Measurements from ENCODE around the gene MUC15.
"Not testable (repeated sequence)": the region's sequence is repeated elsewhere in the genome, so short reads cannot be mapped to it uniquely, and the experiment has no call there.

Gene MUC15

DNA sequence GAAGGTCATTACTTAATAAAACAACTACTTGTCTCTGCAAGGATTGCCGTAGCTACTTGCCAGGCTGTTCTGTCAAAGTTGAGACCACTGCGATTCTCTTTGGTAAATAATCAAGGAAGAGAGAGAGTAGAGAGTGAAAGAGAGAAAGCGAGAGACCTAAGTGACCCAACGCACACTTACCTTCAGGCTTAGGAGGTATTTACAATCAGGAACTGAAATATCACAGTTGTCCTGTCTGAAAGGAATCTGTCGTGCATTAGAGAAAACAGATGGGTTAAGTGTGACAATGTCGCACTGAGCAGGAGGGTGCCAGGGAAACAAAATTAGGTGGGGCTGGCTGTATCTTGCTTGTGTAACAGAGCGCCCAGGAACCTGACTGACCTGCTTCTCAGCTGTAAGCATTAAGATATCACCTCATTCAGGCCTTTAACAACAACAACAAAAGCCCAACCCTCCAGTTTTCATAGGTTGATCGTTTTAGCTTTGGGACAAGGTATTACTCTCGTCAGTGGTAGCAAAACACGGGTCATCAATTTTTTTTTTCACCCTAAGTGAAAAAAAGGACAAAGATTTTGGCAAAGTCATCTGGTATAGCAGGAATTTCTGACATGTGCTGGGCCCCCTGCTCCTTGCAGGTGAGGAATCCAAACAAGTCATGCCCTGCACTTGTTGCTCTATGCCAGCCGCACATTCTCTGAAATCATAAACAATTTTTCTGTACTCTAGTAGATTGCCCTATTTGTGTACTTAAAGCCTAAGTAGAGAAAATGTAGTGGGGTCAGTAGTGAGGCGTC lies at the start of gene MUC15:
Gene MUC15 (minus strand): TSS at position 403 of the 794 bp plus-strand sequence. CDS start 5,169 bp downstream, outside the sequence.
- DNase-seq, result no peak

DNA sequence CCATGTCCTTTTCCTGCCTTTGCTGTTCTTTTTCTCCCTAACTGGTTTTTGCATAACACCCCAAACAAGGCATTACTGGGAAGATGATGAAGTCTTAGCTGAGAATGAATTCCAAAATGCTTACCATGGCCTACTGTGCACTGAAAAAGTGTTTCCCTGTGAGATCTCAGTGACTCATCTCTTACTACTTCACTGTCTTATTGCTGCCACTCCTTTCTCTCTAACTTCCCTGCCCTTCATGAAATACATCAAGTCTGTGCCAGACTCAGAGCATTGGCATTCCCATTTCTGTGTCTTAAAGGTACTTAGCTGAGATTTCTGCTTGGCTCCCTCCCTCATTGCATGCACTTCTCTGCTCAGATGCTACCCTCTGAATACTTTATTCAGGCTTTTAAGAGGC lies 49.1 kb upstream of the MUC15 start:
- no peak for DNase-seq

GRCh38 chr11:26620282-26621045 lies 48.4 kb upstream of the MUC15 start:
- DNase-seq, result no peak

- DNase-seq, result no peak
Observed at GRCh38 chr11:26618441-26618840, 46.4 kb upstream of the MUC15 start.

DNA sequence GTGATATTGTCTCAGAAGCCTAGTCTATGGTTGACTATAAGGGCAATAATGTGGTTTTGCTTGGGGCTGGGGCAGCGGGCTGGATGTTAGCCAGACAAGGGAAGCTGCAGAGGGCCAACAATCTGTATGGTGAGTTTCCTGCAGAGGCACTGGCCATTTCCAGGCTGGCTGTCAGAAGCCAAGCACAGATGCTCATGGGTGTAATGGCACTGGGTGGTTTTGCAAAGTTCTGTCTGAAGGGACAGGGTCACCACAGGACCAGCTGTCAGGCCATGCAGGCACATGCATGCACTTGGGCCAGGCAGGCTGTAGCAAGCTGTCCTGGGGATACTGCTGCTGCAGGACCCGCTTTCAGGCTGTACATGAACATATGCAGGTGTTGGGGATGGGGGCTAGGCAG lies 41.7 kb upstream of the MUC15 start:
- no peak for DNase-seq

DNA sequence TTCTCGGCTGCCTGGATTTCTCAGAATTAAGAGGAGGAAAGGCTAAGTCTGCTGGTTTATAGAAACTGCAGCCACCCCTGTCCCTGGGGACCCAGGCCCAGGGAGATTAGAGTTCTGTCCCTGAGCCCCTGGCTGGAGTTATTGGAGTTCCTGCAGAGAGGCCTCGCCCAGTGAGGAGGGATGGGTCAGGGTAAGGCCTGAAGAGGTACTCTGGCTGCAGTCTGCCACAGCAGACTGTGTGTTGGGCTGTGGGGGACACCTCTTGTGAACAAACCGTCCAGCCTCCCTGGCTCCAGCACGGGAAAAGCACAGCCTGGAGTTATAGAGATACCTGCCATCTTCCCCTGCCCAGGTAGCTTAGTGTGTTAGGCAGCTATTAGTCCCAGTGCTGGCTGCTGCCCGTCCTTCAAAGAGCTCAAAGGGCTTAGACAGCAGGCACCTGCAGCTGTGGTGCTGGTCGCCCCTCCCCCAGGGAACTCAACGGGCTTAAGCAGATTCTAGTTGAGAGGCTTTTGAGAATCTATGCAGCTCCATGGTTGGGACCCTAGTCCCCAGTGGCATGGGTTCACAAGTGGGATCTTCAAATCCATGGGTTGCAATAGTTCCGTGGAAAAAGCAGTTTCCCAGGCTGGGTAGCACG lies 36.6 kb upstream of the MUC15 start:
- DNase-seq, result no peak

GRCh38 chr11:26607725-26608506 lies 35.9 kb upstream of the MUC15 start:
- DNase-seq, result no peak

DNA sequence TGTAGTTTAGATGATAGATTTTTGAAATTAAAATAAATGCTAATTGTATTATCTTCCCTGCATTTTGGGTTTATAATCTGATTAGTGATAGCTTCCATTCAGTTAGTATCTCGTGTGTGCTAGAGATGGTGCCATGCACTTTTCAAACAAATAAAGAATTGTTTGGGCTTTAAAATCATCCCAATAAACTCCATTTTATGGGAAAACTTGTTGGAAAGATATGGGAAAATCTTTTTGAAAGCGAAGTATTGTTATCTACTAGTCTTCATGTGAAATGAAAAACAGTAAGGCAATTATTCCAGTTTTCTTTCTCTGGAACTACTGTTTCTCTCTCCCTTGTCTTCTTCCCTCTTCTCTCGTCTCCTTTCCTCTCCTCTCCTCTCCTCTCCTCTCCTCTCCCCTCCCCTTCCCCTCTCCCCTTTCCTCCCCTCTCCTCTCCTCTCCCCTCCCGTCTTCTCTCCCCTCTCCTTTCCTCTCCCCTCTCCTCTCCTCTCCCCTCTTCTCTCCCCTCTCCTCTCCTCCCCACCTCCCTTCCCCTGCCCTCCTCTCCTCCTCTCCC lies 27.9 kb upstream of the MUC15 start:
- DNase-seq, result no peak

- no peak for DNase-seq
Observed at GRCh38 chr11:26599425-26599824, 27.4 kb upstream of the MUC15 start.

GRCh38 chr11:26597899-26598298 lies 25.8 kb upstream of the MUC15 start:
- DNase-seq, result no peak

DNA sequence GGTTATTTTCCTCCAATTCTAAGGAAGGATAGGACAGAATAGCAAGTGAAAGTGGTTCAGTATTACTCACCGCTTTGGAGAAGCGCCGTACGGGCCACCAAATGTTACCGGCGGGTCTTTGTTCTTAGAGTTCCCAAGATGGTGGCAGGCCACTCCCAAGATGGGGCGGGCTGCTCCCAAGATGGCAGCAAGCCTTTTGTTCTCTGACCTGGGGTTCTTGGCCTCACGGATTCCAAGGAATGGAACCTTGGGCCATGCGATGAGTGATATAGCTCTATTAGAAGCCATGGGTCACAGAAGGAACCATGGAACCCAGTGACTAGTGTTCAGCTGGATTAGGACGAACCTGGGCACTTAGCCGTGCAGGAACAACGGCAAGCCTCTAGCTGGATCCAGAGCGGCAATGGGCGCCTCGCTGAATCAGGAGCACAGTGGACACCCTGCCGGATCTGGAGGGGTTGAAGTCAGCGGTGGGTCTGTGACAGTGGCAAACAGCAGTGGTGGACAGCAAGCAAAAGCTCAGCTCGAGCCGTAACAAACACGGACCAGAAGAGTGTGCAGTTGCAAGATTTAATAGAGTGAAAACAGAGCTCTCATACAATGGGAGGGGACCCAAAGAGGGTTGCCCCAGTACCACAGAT lies 25.1 kb upstream of the MUC15 start:
- not testable (repeated sequence) for DNase-seq

DNA sequence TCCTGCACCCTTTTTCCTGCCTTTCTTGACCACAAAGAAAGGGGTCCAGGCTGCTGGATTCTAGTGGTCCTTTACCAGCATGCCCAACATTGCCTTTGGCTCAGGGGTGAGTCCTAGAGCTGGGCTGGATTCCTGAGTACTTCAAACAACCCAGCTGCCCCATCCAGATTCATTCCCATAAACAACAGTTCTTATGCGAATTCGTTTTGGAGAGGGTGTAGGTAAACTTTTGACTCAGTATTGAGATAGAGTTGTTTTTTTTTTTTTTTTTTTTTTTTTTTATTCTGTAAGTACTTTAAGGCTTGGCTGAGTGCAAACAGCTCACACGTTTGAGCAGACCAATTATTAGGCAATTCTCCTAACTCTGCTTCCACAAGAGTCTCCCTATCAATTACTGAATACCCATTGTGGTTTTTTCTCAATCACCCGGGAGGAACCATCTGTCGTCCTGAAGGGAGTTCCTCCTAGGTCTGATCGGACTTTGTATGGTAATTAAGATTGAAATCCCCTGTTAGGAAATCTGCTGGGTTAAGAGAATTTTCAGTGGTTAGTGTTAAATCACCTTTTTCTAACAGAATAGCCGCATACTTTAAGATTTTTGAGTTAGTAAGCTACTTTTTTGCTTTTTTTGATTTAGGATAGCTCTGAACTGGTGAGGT lies 23.3 kb upstream of the MUC15 start:
- not testable (repeated sequence) for DNase-seq

GRCh38 chr11:26593691-26594090 lies 21.6 kb upstream of the MUC15 start:
- DNase-seq, result no peak

GRCh38 chr11:26587073-26587472 lies 15.0 kb upstream of the MUC15 start:
- no peak for DNase-seq

DNA sequence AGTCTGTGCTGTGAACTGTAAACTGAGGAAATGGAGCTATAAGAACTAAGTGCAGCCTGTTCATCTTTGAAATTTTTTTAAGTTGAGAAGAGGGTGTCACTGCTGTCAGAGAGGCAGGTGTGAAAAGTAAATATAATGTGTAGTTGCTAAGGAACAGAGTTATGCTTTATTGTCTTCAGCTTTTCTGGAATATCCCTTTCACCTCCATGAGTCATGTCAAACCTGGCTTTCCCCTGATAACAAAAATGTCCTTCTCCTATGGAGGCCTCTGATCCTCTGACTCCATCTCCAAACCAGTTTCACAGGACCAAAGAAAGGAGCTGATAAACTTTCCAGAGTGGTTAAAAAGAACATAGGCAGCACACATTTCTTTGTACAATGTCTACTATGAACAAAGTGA lies 12.8 kb upstream of the MUC15 start:
- DNase-seq, result no peak

DNA sequence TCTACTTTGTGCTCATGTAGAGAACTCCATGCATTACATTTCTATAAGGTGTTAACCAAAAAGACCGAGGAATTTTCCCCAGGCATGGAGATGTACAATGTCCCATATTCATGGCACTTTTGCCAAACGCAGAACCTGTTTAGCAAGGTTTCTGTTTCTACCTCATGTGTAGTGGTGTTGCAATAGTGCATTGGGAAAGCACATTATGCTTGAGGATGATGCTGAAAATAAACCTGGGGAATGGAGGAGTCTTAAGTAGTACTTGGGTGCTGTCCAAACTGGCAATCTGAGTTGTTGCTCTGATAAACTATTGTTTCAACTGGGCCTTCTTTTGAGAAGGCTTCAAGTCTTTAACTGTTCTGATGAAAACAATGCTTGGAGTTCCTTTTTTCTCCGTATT lies 11.5 kb upstream of the MUC15 start:
- DNase-seq, result no peak

- no peak for DNase-seq
Observed at GRCh38 chr11:26580929-26581328, 8.9 kb upstream of the MUC15 start.

DNA sequence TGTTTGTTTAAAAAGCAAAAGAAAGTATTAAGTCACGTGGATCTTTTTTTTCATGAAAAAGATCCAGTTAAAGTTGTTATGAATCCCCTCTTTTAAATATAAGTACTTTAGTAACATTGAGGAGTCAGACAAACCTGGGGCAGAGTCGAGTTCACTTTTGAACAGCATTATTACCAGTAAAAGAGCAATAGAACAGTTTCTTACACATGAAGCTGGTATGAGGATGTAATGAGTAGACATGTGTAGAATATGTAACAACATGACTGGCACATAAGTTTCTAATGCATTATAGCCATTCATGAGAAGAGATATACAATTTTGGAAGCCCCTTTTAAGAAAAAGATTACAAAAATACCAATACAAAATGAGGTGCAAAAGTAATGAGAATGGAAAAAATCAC lies 7.6 kb upstream of the MUC15 start:
- no peak for DNase-seq

DNA sequence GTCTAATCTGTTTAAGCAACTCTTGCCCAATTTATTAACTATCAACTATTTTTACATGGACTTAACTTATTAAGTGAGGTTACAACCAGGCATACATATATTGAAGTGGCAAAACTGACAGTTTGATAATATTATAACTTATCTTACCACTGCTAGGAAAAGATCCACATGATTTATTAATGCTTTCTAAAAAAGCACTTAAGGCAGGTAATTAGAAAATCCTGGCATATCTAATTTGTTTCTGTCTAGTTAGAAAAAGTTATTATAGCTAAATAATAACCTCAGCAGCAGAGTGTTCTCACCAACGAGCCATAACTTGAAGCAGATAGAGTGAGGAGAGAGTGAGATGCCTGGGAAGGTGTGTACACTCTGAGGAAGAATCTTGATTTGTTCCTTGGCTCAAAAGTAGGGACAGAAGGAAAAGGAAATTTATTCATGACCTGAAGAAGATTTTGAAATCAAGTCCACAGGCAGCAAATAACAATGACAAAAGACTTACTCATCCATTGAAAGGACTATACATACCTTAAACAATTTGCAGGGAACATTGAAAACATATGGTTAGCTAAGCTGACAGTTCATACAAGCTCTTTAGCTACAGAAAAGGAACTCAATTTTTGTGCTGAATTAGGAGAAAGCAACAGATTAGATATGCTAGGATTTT lies 7.1 kb upstream of the MUC15 start:
- no peak for DNase-seq

DNA sequence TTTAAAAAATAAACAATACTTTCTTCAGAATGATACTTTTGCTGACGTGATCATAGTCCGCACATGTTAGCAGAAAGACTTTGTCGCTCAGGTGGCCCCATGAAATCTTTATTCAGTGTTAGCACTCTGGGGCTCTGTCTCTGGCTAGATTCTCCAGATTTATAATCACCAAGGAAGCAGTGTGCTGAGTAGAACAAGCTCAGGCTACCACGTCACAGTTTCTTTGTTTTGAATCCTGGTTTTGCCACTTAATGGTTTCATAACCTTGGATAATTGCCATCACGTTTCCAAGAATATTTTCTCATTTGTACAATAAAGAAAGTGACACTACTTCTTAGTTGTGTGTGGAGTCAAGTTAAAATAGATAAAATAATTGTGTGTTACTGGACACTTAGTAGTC lies 3.9 kb upstream of the MUC15 start:
- no peak for DNase-seq

DNA sequence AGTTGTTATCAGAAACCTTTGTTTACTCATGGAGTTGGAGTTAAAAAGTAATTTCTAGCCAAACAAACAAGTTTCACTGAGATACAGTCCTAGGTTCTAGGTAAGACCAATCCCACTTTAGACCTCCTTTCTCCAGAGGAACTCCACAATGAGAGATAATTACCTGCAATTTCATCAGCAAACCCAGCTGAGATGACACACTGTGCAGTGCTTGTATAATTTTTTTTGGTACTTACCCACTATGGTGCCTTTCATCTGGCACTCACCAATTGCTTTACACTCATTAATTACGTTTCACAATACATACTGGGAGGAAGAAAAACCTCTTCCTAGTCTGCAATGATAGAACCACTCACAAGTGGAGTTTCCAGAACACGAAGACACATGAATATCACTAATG lies 1.8 kb upstream of the MUC15 start:
- DNase-seq, result no peak
